Measurements from ENCODE around the gene RPAP2.

RPAP2 gene

DNA sequence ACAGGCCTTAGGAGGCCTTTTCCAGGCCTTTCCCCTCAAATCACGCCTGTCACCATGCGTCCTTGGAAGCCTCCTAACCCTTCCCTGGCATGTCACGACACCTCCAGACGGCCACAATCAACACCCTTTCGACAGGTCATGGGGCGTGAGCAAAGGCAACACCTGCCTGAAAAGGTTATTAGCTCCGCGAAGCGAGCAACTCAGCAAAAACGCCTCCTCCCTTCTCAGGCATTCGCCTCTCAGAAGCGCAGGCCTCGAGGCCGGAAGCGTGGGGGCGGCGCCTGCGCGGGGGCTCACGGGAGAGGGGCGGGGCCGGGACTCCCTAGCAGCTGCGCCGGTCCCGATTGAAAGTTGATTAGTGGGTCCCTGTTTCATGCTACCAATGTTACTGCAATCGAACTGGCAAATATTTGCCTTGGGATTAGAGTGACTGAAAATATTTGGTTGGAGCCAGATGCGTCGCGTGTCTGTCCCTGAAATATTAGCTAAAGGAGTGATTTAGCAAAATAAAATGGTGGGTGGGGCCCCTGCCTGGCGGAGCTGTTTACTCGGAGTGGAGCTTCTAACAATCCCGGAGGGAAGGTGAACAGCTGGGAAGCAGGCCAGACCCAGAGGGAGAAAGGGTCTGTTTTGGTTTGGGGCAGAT lies 143.0 kb downstream of the RPAP2 start:
- Histone ChIP-seq H4K8ac (ENCODE audit: low read depth, low read length) (no peak overlapping the region), H3K14ac (ENCODE audit: low read length) (no peak overlapping the region), H3K4me3 (ENCODE audit: low read length in 2 of 2) (no peak overlapping the region), H3K18ac (ENCODE audit: low read length) (peak overlapping the region; percentile 32), H3K79me1 (ENCODE audit: low read depth, low read length) (no peaks in the 10 kb centered on the region), H3K4me2 (ENCODE audit: insufficient read depth, low read length, poor library complexity, severe bottlenecking) (no peak overlapping the region), H2BK15ac (ENCODE audit: low read length) (no peak overlapping the region), H3K9me3 (replicated peaks in 1 of 2; ENCODE audit: control insufficient read depth in 2 of 2, insufficient read depth in 1 of 2, low read depth in 1 of 2, low read length in 2 of 2) (no peaks in the 10 kb centered on the region), H2BK5ac (ENCODE audit: low read length) (no peak overlapping the region), H3K36me3 (replicated peaks in 1 of 2; ENCODE audit: control insufficient read depth in 2 of 2, insufficient read depth in 2 of 2, low read length in 2 of 2) (no peaks in the 10 kb centered on the region), H3K27ac (replicated peaks; ENCODE audit: low read length) (no peak overlapping the region), H2BK120ac (ENCODE audit: low read depth, low read length) (no peak overlapping the region), H2AFZ (ENCODE audit: low read length) (peak overlapping the region; percentile 39), H3K4ac (ENCODE audit: low read length) (no peak overlapping the region), H4K91ac (ENCODE audit: low read depth, low read length, poor library complexity) (no peak overlapping the region), H2BK12ac (ENCODE audit: low read length) (no peak overlapping the region), H3K9ac (ENCODE audit: low read depth, low read length, poor library complexity) (no peak overlapping the region), H3K27me3 (ENCODE audit: control insufficient read depth in 3 of 3, insufficient read depth in 3 of 3, low read depth in 1 of 3, low read length in 3 of 3) (no peaks in the 10 kb centered on the region), H2AK5ac (ENCODE audit: low read depth, low read length) (no peak overlapping the region), H3K23ac (ENCODE audit: low read depth, low read length, poor library complexity) (no peak overlapping the region), H3K4me1 (ENCODE audit: control insufficient read depth in 2 of 2, insufficient read depth in 1 of 2, low read depth in 1 of 2, low read length in 2 of 2) (peaks cover 1 to 4% of the 10 kb centered on the region in 2 donors)
- WGBS, 2 donors (ENCODE audit: extremely low coverage in 2 of 2, insufficient read length in 2 of 2, insufficient replicate concordance in 1 of 2) = no CpG with 5 or more reads among the region's 32 CpGs
- DNase-seq (ENCODE audit: low spot score) = no peak

DNA sequence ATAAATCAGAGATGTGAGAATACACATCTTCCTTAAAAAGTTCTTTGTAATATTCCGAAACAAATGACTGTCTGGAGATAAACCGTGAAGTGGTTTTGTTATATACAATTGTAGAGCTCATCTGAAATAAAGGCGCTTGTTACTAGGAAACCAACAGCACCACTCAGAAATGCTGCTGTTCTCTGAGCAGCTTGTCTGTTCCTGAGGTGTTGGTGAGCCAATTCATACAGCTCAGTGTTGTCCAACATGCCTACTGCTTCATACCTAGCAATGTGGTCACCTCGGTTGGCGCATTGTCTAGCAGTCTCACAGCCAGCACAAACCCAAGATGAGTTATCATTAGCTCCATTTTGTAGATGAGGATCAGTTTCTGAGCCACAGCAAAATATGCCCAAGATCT lies 143.5 kb downstream of the RPAP2 start:
- no peak for DNase-seq (ENCODE audit: low spot score)
- Histone ChIP-seq H3K27me3 (ENCODE audit: control insufficient read depth in 3 of 3, insufficient read depth in 3 of 3, low read depth in 1 of 3, low read length in 3 of 3) (no peaks in the 10 kb centered on the region), H2BK5ac (ENCODE audit: low read length) (no peak overlapping the region), H3K18ac (ENCODE audit: low read length) (no peak overlapping the region), H3K36me3 (replicated peaks in 1 of 2; ENCODE audit: control insufficient read depth in 2 of 2, insufficient read depth in 2 of 2, low read length in 2 of 2) (no peaks in the 10 kb centered on the region), H3K23ac (ENCODE audit: low read depth, low read length, poor library complexity) (no peak overlapping the region), H2BK120ac (ENCODE audit: low read depth, low read length) (no peak overlapping the region), H2BK12ac (ENCODE audit: low read length) (no peak overlapping the region), H3K4ac (ENCODE audit: low read length) (no peak overlapping the region), H3K9me3 (replicated peaks in 1 of 2; ENCODE audit: control insufficient read depth in 2 of 2, insufficient read depth in 1 of 2, low read depth in 1 of 2, low read length in 2 of 2) (no peaks in the 10 kb centered on the region), H2AK5ac (ENCODE audit: low read depth, low read length) (no peak overlapping the region), H4K91ac (ENCODE audit: low read depth, low read length, poor library complexity) (no peak overlapping the region), H2BK15ac (ENCODE audit: low read length) (no peak overlapping the region), H3K4me2 (ENCODE audit: insufficient read depth, low read length, poor library complexity, severe bottlenecking) (no peak overlapping the region), H3K27ac (replicated peaks; ENCODE audit: low read length) (no peak overlapping the region), H2AFZ (ENCODE audit: low read length) (peak overlapping the region; percentile 39), H3K79me1 (ENCODE audit: low read depth, low read length) (no peaks in the 10 kb centered on the region), H3K14ac (ENCODE audit: low read length) (no peak overlapping the region), H3K4me3 (ENCODE audit: low read length in 2 of 2) (no peak overlapping the region), H3K4me1 (ENCODE audit: control insufficient read depth in 2 of 2, insufficient read depth in 1 of 2, low read depth in 1 of 2, low read length in 2 of 2) (peaks cover 4% of the 10 kb centered on the region in 2 donors), H4K8ac (ENCODE audit: low read depth, low read length) (no peak overlapping the region), H3K9ac (ENCODE audit: low read depth, low read length, poor library complexity) (no peak overlapping the region)
- no CpG with 5 or more reads among the region's 5 CpGs for WGBS, 2 donors (ENCODE audit: extremely low coverage in 2 of 2, insufficient read length in 2 of 2, insufficient replicate concordance in 1 of 2)

DNA sequence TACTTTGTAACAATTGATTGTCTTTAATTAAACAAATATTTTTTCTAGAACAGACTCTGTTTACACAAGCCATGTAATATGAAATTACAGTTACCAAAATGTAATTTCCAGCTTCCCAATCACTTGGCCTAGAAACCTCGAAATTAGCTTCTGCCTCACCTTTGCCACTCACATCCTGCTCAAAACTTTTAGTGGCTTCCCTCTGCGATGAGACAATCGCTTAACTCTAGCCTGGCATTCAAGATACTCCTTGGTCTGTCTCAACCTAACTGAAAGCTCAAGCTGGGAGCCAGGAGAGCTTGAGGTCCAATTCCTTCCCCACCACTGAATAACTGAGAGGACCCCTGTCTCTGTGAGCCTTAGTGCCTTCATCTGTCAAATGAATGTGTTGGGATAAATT lies 145.0 kb downstream of the RPAP2 start:
- H2BK12ac ChIP-seq (ENCODE audit: low read length) = no peak overlapping the region
- H3K4ac ChIP-seq (ENCODE audit: low read length) = no peak overlapping the region
- H3K9ac ChIP-seq (ENCODE audit: low read depth, low read length, poor library complexity) = no peak overlapping the region
- H3K18ac ChIP-seq (ENCODE audit: low read length) = no peak overlapping the region
- no peak overlapping the region for H2BK15ac ChIP-seq (ENCODE audit: low read length)
- no CpG with 5 or more reads among the region's 3 CpGs for WGBS, 2 donors (ENCODE audit: extremely low coverage in 2 of 2, insufficient read length in 2 of 2, insufficient replicate concordance in 1 of 2)
- H4K8ac ChIP-seq (ENCODE audit: low read depth, low read length) = no peak overlapping the region
- H3K9me3 ChIP-seq (replicated peaks in 1 of 2; ENCODE audit: control insufficient read depth in 2 of 2, insufficient read depth in 1 of 2, low read depth in 1 of 2, low read length in 2 of 2) = no peaks in the 10 kb centered on the region
- H3K36me3 ChIP-seq (replicated peaks in 1 of 2; ENCODE audit: control insufficient read depth in 2 of 2, insufficient read depth in 2 of 2, low read length in 2 of 2) = no peaks in the 10 kb centered on the region
- H3K4me3 ChIP-seq (ENCODE audit: low read length in 2 of 2) = no peak overlapping the region
- no peak overlapping the region for H4K91ac ChIP-seq (ENCODE audit: low read depth, low read length, poor library complexity)
- no peak overlapping the region for H3K23ac ChIP-seq (ENCODE audit: low read depth, low read length, poor library complexity)
- H2AK5ac ChIP-seq (ENCODE audit: low read depth, low read length) = no peak overlapping the region
- H3K27me3 ChIP-seq (ENCODE audit: control insufficient read depth in 3 of 3, insufficient read depth in 3 of 3, low read depth in 1 of 3, low read length in 3 of 3) = no peaks in the 10 kb centered on the region
- no peak overlapping the region for H3K4me2 ChIP-seq (ENCODE audit: insufficient read depth, low read length, poor library complexity, severe bottlenecking)
- no peaks in the 10 kb centered on the region for H3K79me1 ChIP-seq (ENCODE audit: low read depth, low read length)
- no peak overlapping the region for H3K27ac ChIP-seq (replicated peaks; ENCODE audit: low read length)
- peaks cover 4% of the 10 kb centered on the region in 2 donors for H3K4me1 ChIP-seq (ENCODE audit: control insufficient read depth in 2 of 2, insufficient read depth in 1 of 2, low read depth in 1 of 2, low read length in 2 of 2)
- no peak overlapping the region for H2BK5ac ChIP-seq (ENCODE audit: low read length)
- no peak for DNase-seq (ENCODE audit: low spot score)
- no peak overlapping the region for H2BK120ac ChIP-seq (ENCODE audit: low read depth, low read length)
- H3K14ac ChIP-seq (ENCODE audit: low read length) = no peak overlapping the region
- no peak overlapping the region for H2AFZ ChIP-seq (ENCODE audit: low read length)

- Histone ChIP-seq H3K23ac (ENCODE audit: low read depth, low read length, poor library complexity) (no peak overlapping the region), H3K36me3 (replicated peaks in 1 of 2; ENCODE audit: control insufficient read depth in 2 of 2, insufficient read depth in 2 of 2, low read length in 2 of 2) (no peaks in the 10 kb centered on the region), H3K4me1 (ENCODE audit: control insufficient read depth in 2 of 2, insufficient read depth in 1 of 2, low read depth in 1 of 2, low read length in 2 of 2) (peaks cover 4% of the 10 kb centered on the region in 2 donors), H3K18ac (ENCODE audit: low read length) (no peak overlapping the region), H3K9me3 (replicated peaks in 1 of 2; ENCODE audit: control insufficient read depth in 2 of 2, insufficient read depth in 1 of 2, low read depth in 1 of 2, low read length in 2 of 2) (no peaks in the 10 kb centered on the region), H3K9ac (ENCODE audit: low read depth, low read length, poor library complexity) (no peak overlapping the region), H3K4me3 (ENCODE audit: low read length in 2 of 2) (no peak overlapping the region), H2BK12ac (ENCODE audit: low read length) (no peak overlapping the region), H3K27ac (replicated peaks; ENCODE audit: low read length) (no peak overlapping the region), H3K14ac (ENCODE audit: low read length) (no peak overlapping the region), H2AK5ac (ENCODE audit: low read depth, low read length) (no peak overlapping the region), H2AFZ (ENCODE audit: low read length) (no peak overlapping the region), H3K79me1 (ENCODE audit: low read depth, low read length) (no peaks in the 10 kb centered on the region), H3K4me2 (ENCODE audit: insufficient read depth, low read length, poor library complexity, severe bottlenecking) (no peak overlapping the region), H2BK5ac (ENCODE audit: low read length) (no peak overlapping the region), H4K91ac (ENCODE audit: low read depth, low read length, poor library complexity) (no peak overlapping the region), H2BK15ac (ENCODE audit: low read length) (no peak overlapping the region), H3K27me3 (ENCODE audit: control insufficient read depth in 3 of 3, insufficient read depth in 3 of 3, low read depth in 1 of 3, low read length in 3 of 3) (no peaks in the 10 kb centered on the region), H4K8ac (ENCODE audit: low read depth, low read length) (no peak overlapping the region), H2BK120ac (ENCODE audit: low read depth, low read length) (no peak overlapping the region), H3K4ac (ENCODE audit: low read length) (no peak overlapping the region)
- no peak for DNase-seq (ENCODE audit: low spot score)
- WGBS, 2 donors (ENCODE audit: extremely low coverage in 2 of 2, insufficient read length in 2 of 2, insufficient replicate concordance in 1 of 2) = no CpG with 5 or more reads among the region's 1 CpG
Observed at GRCh38 chr1:92444351-92444750, 145.5 kb downstream of the RPAP2 start.

Measured in neuronal stem cell (in vitro differentiated cells).